HCT116 (cell line): ENCODE results near the gene GPR108. TPM values are rescaled to one million over a fixed set of nuclear protein-coding genes. Genes with fewer than 3 reads are reported as not detected.

Experiments
- ATAC-seq: fragments of 200-7000 bp; cut with Tn5 transposase; 2 replicates; pipeline ENCODE4 v1.9.1; 2020; ENCODE audit warnings: mild to moderate bottlenecking, moderate library complexity
- BruUV-seq: library from RNA; stranded (reverse); fragments of 400-500 nt; replicated peaks from 2 replicates; lab custom pipeline; 2021; lab: Mats Ljungman, UMichigan
- CTCF ChIA-PET: fragments of 300-600 bp; sonication (Branson Sonifier 250); formaldehyde crosslinking; loops from one replicate; lab custom pipeline; 2021; ENCODE audit warnings: antibody characterized with exemption; lab: Charles Lee
- POLR2A ChIA-PET: fragments of 300-600, 350-600 bp; sonication (Branson Sonifier 250); formaldehyde crosslinking; loops from one replicate; lab custom pipeline; 2021; ENCODE audit warnings: antibody characterized with exemption; lab: Charles Lee
- RAD21 ChIA-PET, 2 experiments: fragments of 300-600 bp; sonication (Branson Sonifier 250); formaldehyde crosslinking; loops; one replicate each; lab custom pipeline; 2023; ENCODE audit warnings: low total read pairs in 2 of 2; ENCODE audit not compliant: uncharacterized antibody in 2 of 2, unreplicated experiment in 2 of 2, low non-redundant PET in 1 of 2; lab: Charles Lee
- DNase-seq: peaks from one replicate; pipeline ENCODE4 v3.0.0-alpha.2; 2010; ENCODE audit warnings: low read depth, low spot score
- H2AFZ ChIP-seq: fragments of 200-600 bp; shearing (Covaris generic), sonication (generic); 2 replicates; pipeline ENCODE4 v1.6.1; 2017; ENCODE audit warnings: low read depth, mixed run types, mixed read lengths, antibody characterized with exemption, low read length; ENCODE audit not compliant: poor library complexity, severe bottlenecking
- H3K27ac ChIP-seq: 2 replicates; pipeline ENCODE4 v1.5.1; 2012; ENCODE audit warnings: low read depth, low read length
- H3K27me3 ChIP-seq: fragments of 200-600 bp; sonication (generic); 2 replicates; pipeline ENCODE4 v1.6.1; 2016; ENCODE audit warnings: mixed run types, low read length, mixed read lengths; ENCODE audit not compliant: insufficient read depth
- H3K36me3 ChIP-seq, 2 experiments: fragments of 200-500 bp in 1 of 2; fragments of 200-600 bp in 1 of 2; sonication (Bioruptor generic) in 1 of 2; sonication (generic) in 1 of 2; 2 replicates each; pipeline versions ENCODE4 v1.5.1 to v1.6.1; 2014 to 2016; ENCODE audit warnings: low read length in 2 of 2, inconsistent platforms in 1 of 2, mixed read lengths in 1 of 2, mixed run types in 1 of 2; ENCODE audit not compliant: insufficient read depth in 2 of 2, control insufficient read depth in 1 of 2
- H3K4me1 ChIP-seq, 2 experiments: fragments of 200-600 bp in 1 of 2; sonication (generic) in 1 of 2; 2 replicates each; pipeline versions ENCODE4 v1.5.1 to v1.6.1; 2012 to 2017; ENCODE audit warnings: low read length in 2 of 2, inconsistent platforms in 1 of 2, mild to moderate bottlenecking in 1 of 2, mixed read lengths in 1 of 2, mixed run types in 1 of 2, moderate library complexity in 1 of 2; ENCODE audit not compliant: insufficient read depth in 2 of 2, control insufficient read depth in 1 of 2
- H3K4me2 ChIP-seq: fragments of 200-600 bp; sonication (generic); 2 replicates; pipeline ENCODE4 v1.6.1; 2017; ENCODE audit warnings: mixed run types, low read length, mixed read lengths
- H3K4me3 ChIP-seq, 2 experiments: fragments of 200-600 bp in 1 of 2; sonication (generic) in 1 of 2; replicated peaks in 1 of 2; 2 replicates each; pipeline ENCODE4 v1.5.1; 2011 to 2016; ENCODE audit warnings: low read length in 2 of 2, control low read depth in 1 of 2, low read depth in 1 of 2, mild to moderate bottlenecking in 1 of 2, mixed read lengths in 1 of 2, mixed run types in 1 of 2
- H3K79me2 ChIP-seq: fragments of 200-600 bp; sonication (generic); 2 replicates; pipeline ENCODE4 v1.6.1; 2017; ENCODE audit warnings: mild to moderate bottlenecking, mixed run types, low read length, moderate library complexity, mixed read lengths; ENCODE audit not compliant: insufficient read depth
- H3K9ac ChIP-seq: fragments of 200-600 bp; sonication (generic); 2 replicates; pipeline ENCODE4 v1.6.1; 2016; ENCODE audit warnings: low read length, mixed read lengths
- H3K9me2 ChIP-seq: fragments of 200-600 bp; sonication (generic), shearing (Covaris generic); 2 replicates; pipeline ENCODE4 v1.6.1; 2017; ENCODE audit warnings: mixed run types, mild to moderate bottlenecking, moderate library complexity; ENCODE audit not compliant: insufficient read depth
- H3K9me3 ChIP-seq, 2 experiments: fragments of 200-500 bp in 1 of 2; fragments of 200-600 bp in 1 of 2; sonication (Bioruptor generic) in 1 of 2; sonication (generic) in 1 of 2; 2 replicates each; pipeline ENCODE4 v1.6.1; 2014 to 2017; ENCODE audit warnings: low read length in 2 of 2, mixed read lengths in 2 of 2, inconsistent platforms in 1 of 2, low read depth in 1 of 2, mild to moderate bottlenecking in 1 of 2, mixed run types in 1 of 2, moderate library complexity in 1 of 2; ENCODE audit not compliant: control insufficient read depth in 1 of 2, insufficient read depth in 1 of 2
- H4K20me1 ChIP-seq: fragments of 200-600 bp; sonication (generic), shearing (Covaris generic); 2 replicates; pipeline ENCODE4 v1.6.1; 2017; ENCODE audit warnings: mixed run types, mild to moderate bottlenecking, moderate library complexity; ENCODE audit not compliant: insufficient read depth
- ATF3 ChIP-seq: IDR thresholded peaks from 2 replicates; pipeline ENCODE4 v1.6.1; 2012
- CEBPB ChIP-seq: IDR thresholded peaks from 2 replicates; pipeline ENCODE4 v1.6.1; 2012; ENCODE audit warnings: low read depth
- EGR1 ChIP-seq: IDR thresholded peaks from 2 replicates; pipeline ENCODE4 v1.6.1; 2012; ENCODE audit warnings: low read depth
- EZH2phosphoT487 ChIP-seq: fragments of 200-600 bp; IDR thresholded peaks from 2 replicates; pipeline ENCODE4 v1.6.1; 2018; ENCODE audit warnings: antibody characterized with exemption, borderline replicate concordance
- FOSL1 ChIP-seq: IDR thresholded peaks from 2 replicates; pipeline ENCODE4 v1.6.1; 2012; ENCODE audit warnings: low read depth
- POLR2AphosphoS5 ChIP-seq: IDR thresholded peaks from 2 replicates; pipeline ENCODE4 v1.6.1; 2011; ENCODE audit warnings: mild to moderate bottlenecking, low read depth, low read length, moderate library complexity
- RAD21 ChIP-seq: IDR thresholded peaks from 2 replicates; pipeline ENCODE4 v1.6.1; 2012; ENCODE audit warnings: low read depth, mild to moderate bottlenecking
- SIN3A ChIP-seq: IDR thresholded peaks from 2 replicates; pipeline ENCODE4 v1.6.1; 2012; ENCODE audit warnings: low read depth
- SP1 ChIP-seq: IDR thresholded peaks from 2 replicates; pipeline ENCODE4 v1.6.1; 2012; ENCODE audit warnings: low read depth
- YY1 ChIP-seq: IDR thresholded peaks from 2 replicates; pipeline ENCODE4 v1.6.1; 2011; ENCODE audit warnings: low read length, low read depth, moderate library complexity, mild to moderate bottlenecking; ENCODE audit not compliant: insufficient replicate concordance; ENCODE audit errors: extremely low read depth
- ZBTB33 ChIP-seq: IDR thresholded peaks from 2 replicates; pipeline ENCODE4 v1.6.1; 2011; ENCODE audit warnings: mild to moderate bottlenecking, low read length, moderate library complexity; ENCODE audit not compliant: insufficient replicate concordance; ENCODE audit errors: extremely low read depth
- ZFX ChIP-seq: fragments of 450-650 bp; IDR thresholded peaks from 2 replicates; pipeline ENCODE4 v1.6.1; 2017
- ZNF274 ChIP-seq: fragments of 200-500 bp; sonication (Bioruptor generic); IDR thresholded peaks from 2 replicates; pipeline ENCODE4 v1.6.1; 2014; ENCODE audit warnings: mild to moderate bottlenecking, low read depth, low read length, inconsistent platforms
- intact Hi-C: fragments of 100-400 bp; cut with micrococcal nuclease; formaldehyde crosslinking; loops from 2 replicates; pipeline ENCODE4 v1.10.0; 2022
- total RNA-seq: library from RNA; stranded (reverse); gene quantifications from one replicate; pipeline ENCODE4 v1.2.1, GENCODE V29; 2021; ENCODE audit not compliant: unreplicated experiment
- TF ChIP-seq, protein P1 (sequence below): IDR thresholded peaks from 2 replicates; pipeline ENCODE4 v1.6.1; 2012

The GPR108 gene
- total RNA-seq, 1 experiment from 2014 or later: 75.0 TPM

- H3K9ac ChIP-seq: peak overlapping the region; percentile 71
- H3K27ac ChIP-seq: peak overlapping the region; percentile 98
- CTCF ChIA-PET: interaction anchor here (0.8 kb wide), 1 partner anchor 10 kb away, joined by 3 read pairs; no protein-coding TSS in a partner anchor
- H3K79me2 ChIP-seq: peaks cover 76% of the 10 kb centered on the region
- POLR2A ChIA-PET: no interaction called here
- H4K20me1 ChIP-seq: no peaks in the 10 kb centered on the region
- ATAC-seq (peak; percentile 5; the same call in 1 of the 2 replicates), DNase-seq (no peak)
- RAD21 ChIA-PET: interaction anchor here in 1 of 2 experiments (1.5 kb wide), 1 partner anchor 120 kb away, joined by 3 read pairs; no protein-coding TSS in a partner anchor
- BruUV-seq: no TSS peak
- TF ChIP-seq RAD21: no peak
- TF ChIP-seq ZNF274: no peak
- TF ChIP-seq YY1: no peak
- no peak for TF ChIP-seq FOSL1
- no peak for TF ChIP-seq POLR2AphosphoS5
- TF ChIP-seq SP1: no peak
- TF ChIP-seq ZFX: 0 out of 2 replicates have a peak, but pooled peaks have one; percentile 15
- no peak for TF ChIP-seq CEBPB
- no peak overlapping the region for H2AFZ ChIP-seq
- intact Hi-C loops: no loop called here
- peaks cover 46 to 55% of the 10 kb centered on the region in 2 experiments for H3K4me1 ChIP-seq
- H3K4me2 ChIP-seq: peak overlapping the region; percentile 72
- H3K27me3 ChIP-seq: no peaks in the 10 kb centered on the region
- peak overlapping the region; percentile 13 to 52 for H3K4me3 ChIP-seq
- no peaks in the 10 kb centered on the region for H3K9me3 ChIP-seq
- no peaks in the 10 kb centered on the region for H3K9me2 ChIP-seq
- peaks cover 29 to 38% of the 10 kb centered on the region in 2 experiments for H3K36me3 ChIP-seq
Observed at GRCh38 chr19:6743714-6744380, 6.5 kb upstream of the GPR108 start.

DNA sequence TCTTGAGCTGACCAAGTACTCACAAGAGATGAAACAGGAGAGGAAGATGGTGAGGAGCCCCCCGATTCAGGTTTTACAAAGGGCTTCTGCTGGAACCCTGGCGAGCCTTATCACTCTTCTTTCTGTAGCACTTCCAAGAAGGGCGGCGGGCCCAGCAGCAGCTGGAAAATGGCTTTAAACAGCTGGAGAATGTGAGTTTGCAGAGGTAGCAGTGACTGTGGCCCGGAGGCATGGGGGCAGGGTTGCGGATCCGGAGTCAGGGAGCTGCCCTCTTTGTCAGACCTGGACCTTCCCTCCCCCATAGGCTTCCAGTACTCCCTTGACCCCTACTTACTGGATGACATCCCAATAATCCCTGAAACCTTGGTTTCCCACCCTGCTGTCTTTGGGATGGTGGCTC lies 5.7 kb upstream of the GPR108 start:
- Histone ChIP-seq H3K4me2 (peak overlapping the region; percentile 72), H3K9me2 (no peaks in the 10 kb centered on the region), H4K20me1 (no peaks in the 10 kb centered on the region), H3K4me3 (no peak overlapping the region), H3K27ac (peak overlapping the region; percentile 98), H3K4me1 (peaks cover 52 to 63% of the 10 kb centered on the region in 2 experiments), H3K9me3 (no peaks in the 10 kb centered on the region), H3K27me3 (no peaks in the 10 kb centered on the region), H3K9ac (peak overlapping the region; percentile 32; the same call in 1 of the 2 replicates), H2AFZ (no peak overlapping the region), H3K79me2 (peaks cover 69% of the 10 kb centered on the region), H3K36me3 (peaks cover 23 to 30% of the 10 kb centered on the region in 2 experiments)
- ChIA-PET RAD21 (no interaction called here), POLR2A (no interaction called here), CTCF (no interaction called here)
- BruUV-seq: no TSS peak
- no peak for ATAC-seq
- no peak for DNase-seq
- TF ChIP-seq ZBTB33 (no peak), EGR1 (no peak), EZH2phosphoT487 (no peak), YY1 (no peak), POLR2AphosphoS5 (no peak), RAD21 (no peak), ZFX (no peak), ATF3 (no peak), SIN3A (no peak)
- TF ChIP-seq, protein P1, sequence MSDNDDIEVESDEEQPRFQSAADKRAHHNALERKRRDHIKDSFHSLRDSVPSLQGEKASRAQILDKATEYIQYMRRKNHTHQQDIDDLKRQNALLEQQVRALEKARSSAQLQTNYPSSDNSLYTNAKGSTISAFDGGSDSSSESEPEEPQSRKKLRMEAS: no peak
- intact Hi-C loops: no loop called here
